ENCODE results near the gene PCDHGA1.

PCDHGA1 gene

DNA sequence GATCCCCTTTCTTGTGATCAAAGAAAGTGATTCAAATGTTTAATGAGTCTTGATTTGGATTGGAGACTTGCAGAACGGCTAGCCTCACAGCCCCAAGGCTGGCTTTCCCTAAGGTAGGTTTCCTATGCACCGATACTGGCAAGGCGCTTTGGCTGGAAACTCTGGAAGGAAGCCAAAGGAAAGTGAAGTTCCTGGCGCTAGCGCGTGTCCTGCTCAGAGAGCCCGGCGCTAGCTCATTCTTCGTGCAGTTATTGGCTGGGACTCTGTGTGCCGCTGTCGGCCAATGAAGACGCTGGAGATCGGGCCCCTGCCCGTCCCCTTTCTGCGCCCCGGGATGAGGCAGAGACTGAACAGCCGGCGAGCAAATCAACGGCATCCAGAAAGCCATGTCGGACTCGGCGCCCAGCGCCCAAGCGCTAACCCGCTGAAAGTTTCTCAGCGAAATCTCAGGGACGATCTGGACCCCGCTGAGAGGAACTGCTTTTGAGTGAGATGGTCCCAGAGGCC, 145.4 kb downstream of the PCDHGA1 start, which contains the start of gene PCDHGC3:
Gene PCDHGC3, plus strand, starts transcription at position 342 of the 507 bp plus-strand sequence. Its CDS starts 151 bp downstream, at position 493.
- DNase-seq: no peak

DNA sequence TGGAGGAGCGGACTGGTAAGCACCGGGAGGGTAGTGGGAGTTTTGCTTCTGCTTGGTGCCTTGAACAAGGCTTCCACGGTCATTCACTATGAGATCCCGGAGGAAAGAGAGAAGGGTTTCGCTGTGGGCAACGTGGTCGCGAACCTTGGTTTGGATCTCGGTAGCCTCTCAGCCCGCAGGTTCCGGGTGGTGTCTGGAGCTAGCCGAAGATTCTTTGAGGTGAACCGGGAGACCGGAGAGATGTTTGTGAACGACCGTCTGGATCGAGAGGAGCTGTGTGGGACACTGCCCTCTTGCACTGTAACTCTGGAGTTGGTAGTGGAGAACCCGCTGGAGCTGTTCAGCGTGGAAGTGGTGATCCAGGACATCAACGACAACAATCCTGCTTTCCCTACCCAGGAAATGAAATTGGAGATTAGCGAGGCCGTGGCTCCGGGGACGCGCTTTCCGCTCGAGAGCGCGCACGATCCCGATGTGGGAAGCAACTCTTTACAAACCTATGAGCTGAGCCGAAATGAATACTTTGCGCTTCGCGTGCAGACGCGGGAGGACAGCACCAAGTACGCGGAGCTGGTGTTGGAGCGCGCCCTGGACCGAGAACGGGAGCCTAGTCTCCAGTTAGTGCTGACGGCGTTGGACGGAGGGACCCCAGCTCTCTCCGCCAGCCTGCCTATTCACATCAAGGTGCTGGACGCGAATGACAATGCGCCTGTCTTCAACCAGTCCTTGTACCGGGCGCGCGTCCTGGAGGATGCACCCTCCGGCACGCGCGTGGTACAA, 146.0 kb downstream of the PCDHGA1 start:
- DNase-seq: no peak

DNA sequence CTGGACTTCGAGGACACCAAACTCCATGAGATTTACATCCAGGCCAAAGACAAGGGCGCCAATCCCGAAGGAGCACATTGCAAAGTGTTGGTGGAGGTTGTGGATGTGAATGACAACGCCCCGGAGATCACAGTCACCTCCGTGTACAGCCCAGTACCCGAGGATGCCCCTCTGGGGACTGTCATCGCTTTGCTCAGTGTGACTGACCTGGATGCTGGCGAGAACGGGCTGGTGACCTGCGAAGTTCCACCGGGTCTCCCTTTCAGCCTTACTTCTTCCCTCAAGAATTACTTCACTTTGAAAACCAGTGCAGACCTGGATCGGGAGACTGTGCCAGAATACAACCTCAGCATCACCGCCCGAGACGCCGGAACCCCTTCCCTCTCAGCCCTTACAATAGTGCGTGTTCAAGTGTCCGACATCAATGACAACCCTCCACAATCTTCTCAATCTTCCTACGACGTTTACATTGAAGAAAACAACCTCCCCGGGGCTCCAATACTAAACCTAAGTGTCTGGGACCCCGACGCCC, 146.8 kb downstream of the PCDHGA1 start:
- no peak for DNase-seq

DNA sequence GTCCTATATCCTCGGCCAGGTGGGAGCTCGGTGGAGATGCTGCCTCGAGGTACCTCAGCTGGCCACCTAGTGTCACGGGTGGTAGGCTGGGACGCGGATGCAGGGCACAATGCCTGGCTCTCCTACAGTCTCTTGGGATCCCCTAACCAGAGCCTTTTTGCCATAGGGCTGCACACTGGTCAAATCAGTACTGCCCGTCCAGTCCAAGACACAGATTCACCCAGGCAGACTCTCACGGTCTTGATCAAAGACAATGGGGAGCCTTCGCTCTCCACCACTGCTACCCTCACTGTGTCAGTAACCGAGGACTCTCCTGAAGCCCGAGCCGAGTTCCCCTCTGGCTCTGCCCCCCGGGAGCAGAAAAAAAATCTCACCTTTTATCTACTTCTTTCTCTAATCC, 147.5 kb downstream of the PCDHGA1 start:
- DNase-seq: no peak

DNA sequence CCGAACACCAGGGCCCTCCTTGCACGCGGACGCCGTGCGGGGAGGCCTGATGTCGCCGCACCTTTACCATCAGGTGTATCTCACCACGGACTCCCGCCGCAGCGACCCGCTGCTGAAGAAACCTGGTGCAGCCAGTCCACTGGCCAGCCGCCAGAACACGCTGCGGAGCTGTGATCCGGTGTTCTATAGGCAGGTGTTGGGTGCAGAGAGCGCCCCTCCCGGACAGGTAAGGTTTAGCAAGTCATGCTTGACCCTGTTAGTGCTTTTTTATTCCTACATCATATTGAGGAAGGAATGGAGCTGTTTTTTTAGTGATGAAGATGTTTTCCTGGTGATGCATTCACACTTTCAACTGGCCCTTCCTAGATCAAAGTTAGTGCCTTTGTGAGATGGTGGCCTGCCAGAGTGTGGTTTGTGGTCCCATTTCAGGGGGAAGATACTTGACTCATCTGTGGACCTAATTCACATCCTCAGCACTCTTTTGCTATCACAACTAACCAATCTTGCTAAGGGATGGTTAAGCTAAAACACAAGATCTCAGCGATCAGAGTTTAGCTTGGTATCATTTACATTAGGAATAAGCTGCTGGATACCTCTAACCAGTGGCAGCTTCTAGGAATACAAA, 148.1 kb downstream of the PCDHGA1 start:
- DNase-seq: no peak

DNA sequence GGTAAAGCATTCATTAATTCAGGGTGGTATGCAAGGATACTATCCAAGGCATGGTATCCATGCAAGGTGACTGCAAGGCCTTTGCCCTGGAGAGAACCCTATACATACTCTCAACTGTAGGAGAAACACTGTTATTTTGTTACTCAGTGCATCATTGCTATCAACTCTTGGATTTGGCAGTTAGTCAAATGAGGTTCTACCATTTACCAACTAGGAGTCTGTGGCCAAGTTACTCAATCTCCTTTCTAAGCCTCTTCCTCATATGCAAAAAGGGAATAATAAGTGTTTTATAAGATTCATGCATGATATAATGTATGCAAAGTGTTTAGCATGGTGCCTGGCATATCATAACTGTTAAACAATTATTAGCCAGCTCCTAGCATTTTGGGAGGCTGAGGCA, 149.5 kb downstream of the PCDHGA1 start:
- DNase-seq: no peak

DNA sequence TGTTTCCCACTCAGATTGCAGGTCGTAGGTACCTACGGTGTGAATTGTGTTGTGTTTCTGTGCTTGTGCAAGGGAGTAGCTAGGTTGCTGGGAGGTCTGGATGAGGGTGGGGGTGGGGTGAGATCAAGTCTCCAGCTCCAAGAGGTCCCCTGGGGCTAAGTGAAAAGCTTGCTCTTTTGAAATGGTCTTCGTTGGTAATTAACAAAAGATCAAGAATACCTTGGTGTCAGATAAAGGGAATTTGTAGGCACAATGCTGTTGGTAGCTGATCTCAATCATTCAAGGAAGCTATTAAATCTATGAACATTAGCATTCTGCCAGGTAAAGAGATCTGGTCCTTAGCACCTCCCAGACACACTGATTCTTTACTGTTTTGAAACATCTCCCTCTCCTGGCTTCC, 153.6 kb downstream of the PCDHGA1 start:
- DNase-seq: no peak

DNA sequence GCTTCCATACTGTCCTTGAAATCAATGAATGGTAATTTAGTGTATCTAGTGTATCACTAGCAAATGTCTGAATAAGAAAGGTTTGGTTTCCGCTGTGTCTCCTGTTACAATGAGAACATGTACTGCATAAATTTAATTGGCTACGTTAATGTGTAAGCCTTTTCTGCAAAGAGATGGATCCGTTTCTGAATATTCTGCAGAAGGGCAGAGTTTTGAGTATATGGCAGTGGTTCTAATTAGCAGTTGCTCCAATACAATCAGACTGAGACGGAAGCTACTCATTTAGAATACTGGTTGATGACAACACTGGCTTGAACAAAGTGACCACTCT, 154.0 kb downstream of the PCDHGA1 start:
- DNase-seq: no peak

DNA sequence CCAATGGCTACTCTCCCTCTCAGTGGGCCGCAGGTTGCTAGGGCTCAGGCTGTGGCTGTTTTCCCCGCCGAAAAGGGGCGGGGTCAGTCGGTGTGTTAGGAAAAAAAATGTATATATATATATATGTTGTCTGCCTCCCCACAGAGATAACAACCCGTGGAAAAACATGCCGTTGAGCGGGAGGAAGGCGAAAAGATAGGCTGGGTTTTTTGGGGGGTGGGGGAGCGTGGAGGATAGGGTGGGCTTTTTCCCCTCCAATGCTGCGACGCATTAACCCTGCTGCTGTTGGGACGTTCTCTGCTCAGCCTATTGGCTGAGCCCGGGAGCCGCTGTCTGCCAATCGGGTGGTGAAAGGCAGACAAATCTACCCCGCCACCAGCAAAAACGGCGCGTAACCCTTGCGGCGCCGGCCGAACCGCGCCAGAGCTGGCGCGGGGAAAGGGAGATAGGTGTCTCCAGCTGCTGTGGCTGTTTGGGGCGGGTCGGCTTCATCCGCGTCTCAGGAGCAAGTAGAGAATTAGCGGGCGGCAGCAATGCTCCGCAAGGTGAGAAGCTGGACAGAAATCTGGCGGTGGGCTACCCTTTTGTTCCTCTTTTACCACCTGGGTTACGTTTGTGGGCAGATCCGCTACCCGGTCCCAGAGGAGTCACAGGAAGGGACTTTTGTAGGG, 154.5 kb downstream of the PCDHGA1 start, which contains the start of gene PCDHGC4:
Gene PCDHGC4, plus strand, starts transcription at position 390 of the 671 bp plus-strand sequence. Its CDS starts 144 bp downstream, at position 534.
- DNase-seq: no peak

DNA sequence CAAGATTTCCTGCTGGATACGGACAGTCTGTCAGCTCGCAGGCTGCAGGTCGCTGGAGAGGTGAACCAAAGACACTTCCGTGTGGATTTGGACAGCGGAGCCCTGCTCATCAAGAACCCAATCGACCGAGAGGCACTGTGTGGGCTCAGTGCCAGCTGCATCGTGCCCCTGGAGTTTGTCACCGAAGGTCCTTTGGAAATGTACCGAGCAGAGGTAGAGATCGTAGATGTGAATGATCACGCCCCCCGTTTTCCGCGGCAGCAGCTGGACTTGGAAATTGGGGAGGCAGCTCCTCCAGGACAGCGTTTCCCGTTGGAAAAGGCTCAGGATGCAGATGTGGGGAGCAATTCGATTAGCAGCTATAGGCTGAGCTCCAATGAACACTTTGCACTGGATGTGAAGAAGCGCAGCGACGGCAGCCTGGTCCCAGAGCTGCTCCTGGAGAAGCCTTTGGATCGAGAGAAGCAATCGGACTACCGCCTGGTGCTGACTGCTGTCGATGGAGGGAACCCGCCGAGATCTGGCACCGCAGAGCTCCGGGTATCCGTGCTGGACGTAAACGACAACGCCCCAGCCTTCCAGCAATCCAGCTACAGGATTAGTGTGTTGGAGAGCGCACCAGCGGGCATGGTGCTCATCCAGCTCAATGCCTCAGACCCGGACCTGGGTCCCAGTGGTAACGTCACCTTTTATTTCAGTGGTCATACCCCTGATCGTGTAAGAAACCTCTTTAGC, 155.2 kb downstream of the PCDHGA1 start:
- no peak for DNase-seq

DNA sequence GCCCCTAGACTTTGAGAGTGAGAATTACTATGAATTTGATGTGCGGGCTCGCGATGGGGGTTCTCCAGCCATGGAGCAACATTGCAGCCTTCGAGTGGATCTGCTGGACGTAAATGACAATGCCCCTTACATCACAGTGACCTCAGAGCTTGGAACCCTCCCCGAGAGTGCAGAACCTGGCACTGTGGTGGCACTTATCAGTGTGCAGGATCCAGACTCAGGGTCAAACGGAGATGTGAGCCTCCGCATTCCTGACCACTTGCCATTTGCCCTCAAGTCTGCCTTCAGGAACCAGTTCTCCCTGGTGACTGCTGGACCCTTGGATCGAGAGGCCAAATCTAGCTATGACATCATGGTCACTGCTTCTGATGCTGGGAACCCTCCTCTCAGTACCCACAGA, 155.8 kb downstream of the PCDHGA1 start:
- DNase-seq: no peak

DNA sequence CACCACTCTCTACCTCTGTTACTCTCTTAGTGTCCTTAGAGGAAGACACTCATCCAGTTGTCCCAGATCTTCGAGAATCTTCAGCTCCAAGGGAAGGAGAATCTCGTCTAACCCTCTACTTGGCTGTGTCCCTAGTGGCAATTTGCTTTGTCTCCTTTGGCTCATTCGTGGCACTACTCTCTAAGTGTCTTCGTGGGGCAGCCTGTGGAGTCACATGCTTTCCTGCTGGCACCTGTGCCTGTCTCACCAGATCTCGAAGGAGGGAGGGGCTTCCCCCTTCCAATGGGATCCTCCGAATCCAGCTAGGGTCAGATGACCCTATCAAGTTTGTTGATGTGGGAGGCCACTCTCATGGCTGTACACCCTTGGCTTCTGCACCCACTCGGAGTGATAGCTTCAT, 156.8 kb downstream of the PCDHGA1 start:
- DNase-seq: no peak

DNA sequence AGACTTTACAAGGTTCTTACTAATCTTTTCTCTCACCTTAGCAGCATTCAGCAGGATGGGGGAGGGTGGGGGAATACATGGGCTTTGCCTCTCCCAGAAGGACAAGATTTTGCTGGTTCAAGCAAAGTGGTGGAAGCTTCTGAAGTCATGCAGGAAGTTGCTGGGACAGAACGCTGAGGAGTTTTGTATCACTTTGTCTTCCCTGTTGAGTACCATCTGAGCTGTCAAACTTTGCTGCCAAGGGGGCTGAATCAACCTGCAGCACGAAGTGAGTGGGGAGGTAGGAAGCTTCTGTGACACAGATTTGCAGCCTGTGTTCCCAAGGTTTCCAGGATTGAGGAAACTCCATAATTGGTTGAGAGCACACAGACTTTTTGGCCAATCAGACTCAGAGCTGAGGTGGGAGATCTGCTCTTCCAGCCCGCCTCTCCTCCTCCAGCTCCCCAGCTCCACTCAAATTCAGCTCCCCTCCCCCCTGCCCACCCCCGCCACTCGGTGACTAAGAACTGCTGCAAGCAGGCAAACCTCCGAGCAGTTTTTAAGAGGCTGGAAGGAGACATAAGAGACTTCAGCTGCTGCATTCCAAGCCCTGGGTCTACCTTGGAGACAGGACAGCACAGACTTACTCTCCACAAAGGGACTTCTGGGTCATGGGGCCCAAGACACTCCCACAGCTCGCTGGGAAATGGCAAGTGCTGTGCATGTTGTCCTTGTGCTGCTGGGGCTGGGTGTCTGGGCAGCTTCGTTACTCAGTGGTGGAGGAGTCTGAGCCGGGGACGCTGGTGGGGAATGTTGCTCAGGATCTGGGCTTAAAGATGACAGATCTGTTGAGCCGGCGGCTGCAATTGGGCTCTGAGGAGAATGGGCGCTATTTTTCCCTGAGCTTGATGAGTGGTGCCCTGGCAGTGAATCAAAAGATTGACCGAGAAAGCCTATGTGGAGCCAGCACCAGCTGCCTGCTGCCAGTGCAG, 158.6 kb downstream of the PCDHGA1 start, which contains the start of gene PCDHGC5:
Gene PCDHGC5, plus strand, starts transcription at position 491 of the 971 bp plus-strand sequence. Its CDS starts 160 bp downstream, at position 651.
- no peak for DNase-seq

DNA sequence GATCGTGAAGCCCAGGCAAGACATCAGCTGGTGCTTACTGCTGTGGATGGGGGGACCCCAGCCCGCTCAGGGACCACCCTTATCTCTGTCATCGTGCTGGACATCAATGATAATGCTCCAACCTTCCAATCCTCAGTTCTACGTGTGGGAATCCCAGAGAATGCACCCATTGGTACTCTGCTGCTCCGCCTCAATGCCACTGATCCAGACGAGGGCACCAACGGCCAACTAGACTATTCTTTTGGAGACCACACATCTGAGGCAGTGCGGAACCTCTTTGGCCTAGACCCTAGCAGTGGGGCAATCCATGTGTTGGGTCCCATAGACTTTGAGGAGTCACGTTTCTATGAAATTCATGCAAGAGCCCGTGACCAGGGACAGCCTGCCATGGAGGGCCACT, 159.5 kb downstream of the PCDHGA1 start:
- DNase-seq: no peak

DNA sequence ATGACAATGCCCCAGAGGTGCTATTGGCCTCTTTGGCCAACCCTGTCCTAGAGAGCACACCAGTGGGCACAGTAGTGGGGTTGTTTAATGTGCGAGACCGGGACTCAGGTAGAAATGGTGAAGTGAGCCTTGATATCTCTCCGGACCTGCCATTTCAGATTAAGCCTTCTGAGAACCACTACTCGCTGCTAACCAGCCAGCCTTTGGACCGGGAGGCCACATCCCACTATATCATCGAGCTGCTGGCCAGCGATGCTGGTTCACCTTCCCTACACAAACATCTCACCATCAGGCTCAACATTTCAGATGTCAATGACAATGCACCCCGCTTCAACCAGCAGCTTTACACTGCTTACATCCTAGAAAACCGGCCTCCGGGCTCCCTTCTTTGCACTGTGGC, 160.0 kb downstream of the PCDHGA1 start:
- DNase-seq: no peak

DNA sequence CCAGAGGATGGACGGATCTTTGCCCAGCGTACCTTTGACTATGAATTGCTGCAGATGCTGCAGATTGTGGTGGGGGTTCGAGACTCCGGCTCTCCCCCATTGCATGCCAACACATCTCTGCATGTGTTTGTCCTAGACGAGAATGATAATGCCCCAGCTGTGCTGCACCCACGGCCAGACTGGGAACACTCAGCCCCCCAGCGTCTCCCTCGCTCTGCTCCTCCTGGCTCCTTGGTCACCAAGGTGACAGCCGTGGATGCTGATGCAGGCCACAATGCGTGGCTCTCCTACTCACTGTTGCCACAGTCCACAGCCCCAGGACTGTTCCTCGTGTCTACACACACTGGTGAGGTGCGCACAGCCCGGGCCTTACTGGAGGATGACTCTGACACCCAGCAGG, 160.5 kb downstream of the PCDHGA1 start:
- DNase-seq: no peak

DNA sequence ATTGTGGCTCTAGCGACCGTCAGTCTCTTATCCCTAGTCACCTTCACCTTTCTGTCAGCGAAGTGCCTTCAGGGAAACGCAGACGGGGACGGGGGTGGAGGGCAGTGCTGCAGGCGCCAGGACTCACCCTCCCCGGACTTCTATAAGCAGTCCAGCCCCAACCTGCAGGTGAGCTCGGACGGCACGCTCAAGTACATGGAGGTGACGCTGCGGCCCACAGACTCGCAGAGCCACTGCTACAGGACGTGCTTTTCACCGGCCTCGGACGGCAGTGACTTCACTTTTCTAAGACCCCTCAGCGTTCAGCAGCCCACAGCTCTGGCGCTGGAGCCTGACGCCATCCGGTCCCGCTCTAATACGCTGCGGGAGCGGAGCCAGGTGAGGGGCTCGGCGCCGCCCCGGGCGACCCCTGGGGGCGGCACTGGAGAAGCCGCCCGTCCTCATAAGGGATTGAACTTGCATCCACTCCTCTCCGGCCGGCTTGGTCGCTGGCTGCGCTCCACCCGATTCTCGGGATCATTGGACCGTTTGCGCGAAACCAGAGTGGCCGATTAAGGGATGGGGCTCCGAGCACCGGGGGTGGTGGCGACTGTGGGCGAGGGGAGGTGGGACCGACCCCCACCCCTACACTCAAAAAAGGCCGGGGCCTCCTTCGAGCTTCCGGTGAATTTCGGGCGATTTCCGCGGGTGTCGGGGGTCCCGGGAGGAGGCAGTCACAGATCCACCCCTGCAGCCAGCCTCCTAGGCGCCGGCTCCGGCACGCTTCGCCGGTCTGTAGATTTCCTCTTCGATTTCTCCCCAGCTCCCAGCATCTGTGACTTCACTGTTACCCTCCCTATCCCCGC, 161.2 kb downstream of the PCDHGA1 start:
- no peak for DNase-seq

DNA sequence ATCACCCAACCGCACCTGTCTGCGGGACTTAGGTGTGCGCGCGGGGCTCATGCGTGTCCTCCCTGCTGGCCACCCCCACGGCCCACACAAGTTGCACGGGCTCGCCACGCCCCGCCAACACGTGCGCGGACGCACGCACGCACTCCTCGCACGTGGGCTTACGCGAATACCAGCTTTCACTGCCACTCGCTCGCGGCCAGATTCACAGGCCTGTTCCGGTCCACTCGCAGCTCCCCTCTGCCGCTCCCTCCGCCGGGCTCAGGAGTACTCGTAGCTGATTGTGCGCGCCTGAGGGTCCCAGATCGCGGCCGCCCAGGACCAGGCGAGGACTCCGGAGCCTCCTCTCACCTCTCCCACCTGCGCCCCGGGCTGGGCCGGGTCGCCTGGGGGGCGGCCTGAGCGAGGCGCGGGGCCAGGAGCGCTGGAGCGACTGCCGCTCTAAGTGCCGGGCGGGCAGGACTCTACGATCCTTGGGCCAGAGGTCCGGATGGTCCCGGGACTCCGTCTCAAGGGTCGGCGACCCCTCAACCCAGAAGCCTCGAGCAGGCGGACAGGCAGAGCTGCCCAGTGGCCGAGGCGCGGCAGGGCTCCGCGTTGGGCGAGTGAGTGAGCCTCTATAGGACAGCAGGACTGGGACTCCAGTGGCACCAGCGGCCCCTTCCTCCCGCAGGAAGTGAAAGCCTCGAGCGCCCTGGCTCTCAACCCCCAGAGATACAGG, 162.0 kb downstream of the PCDHGA1 start:
- no peak for DNase-seq

DNA sequence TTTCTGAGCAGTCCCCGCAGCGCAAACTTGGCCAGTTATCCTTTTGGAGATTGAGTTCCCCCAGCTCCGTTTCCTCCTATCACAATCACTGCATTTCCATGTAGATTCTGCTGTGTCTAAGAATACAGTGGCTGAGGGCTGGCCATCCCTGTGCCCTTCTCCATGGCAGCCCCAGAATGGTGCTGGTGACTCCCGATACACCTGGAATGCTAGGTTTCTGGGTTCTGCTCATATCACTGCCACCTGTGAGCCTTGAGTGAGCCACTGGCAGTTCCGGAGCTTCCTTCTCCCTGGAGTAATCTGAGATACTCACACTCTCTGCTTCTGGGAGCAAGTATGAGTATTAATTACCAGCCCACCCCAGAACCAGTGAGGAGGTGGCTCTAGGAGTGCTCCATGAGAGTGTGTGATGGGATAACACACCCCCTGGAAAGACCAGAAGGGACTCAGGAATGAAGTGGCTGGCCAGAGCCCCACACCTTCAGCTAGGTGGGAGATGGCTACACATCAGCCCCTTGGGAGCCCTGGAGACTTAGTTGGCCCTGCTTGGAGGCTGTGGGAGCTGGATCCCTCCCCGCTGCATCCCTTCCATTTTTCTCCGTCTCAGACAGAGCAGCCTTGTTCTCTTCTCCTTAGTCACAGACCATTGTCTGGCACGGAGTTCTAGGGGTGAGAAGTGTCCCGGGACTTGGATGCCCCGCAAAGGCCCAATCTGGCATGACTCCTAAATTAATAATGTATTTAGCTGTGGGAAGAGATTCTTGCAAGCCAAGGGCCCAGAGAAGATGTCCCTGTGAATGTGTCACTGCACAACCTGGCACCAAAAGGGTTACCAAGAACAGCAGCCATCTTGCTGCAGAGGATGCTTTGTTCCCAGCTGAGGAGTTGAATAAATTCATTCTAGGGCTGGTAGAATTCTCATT, 163.4 kb downstream of the PCDHGA1 start:
- no peak for DNase-seq
